NB4 (cell line): ENCODE results near the gene CYBA.

Experiments used
- DNase-seq: peaks from one replicate; pipeline ENCODE4 v3.0.0; 2010; ENCODE audit warnings: low read depth
- H3K4me3 ChIP-seq: one replicate; pipeline ENCODE4 v1.5.1; 2011; ENCODE audit warnings: mild to moderate bottlenecking, low read depth, low read length, moderate library complexity
- CTCF ChIP-seq: IDR thresholded peaks from one replicate; pipeline ENCODE4 v1.5.1; 2012; ENCODE audit warnings: low read depth, low read length
- MAX ChIP-seq: IDR thresholded peaks from 2 replicates; pipeline ENCODE4 v1.6.1; 2011; ENCODE audit warnings: low read depth, low read length
- MYC ChIP-seq: IDR thresholded peaks from 2 replicates; pipeline ENCODE4 v1.6.1; 2011; ENCODE audit warnings: low read depth, low read length
- POLR2A ChIP-seq: IDR thresholded peaks from 2 replicates; pipeline ENCODE4 v1.6.1; 2011; ENCODE audit warnings: mild to moderate bottlenecking; ENCODE audit not compliant: insufficient read length; ENCODE audit errors: extremely low read depth

Gene CYBA

DNA sequence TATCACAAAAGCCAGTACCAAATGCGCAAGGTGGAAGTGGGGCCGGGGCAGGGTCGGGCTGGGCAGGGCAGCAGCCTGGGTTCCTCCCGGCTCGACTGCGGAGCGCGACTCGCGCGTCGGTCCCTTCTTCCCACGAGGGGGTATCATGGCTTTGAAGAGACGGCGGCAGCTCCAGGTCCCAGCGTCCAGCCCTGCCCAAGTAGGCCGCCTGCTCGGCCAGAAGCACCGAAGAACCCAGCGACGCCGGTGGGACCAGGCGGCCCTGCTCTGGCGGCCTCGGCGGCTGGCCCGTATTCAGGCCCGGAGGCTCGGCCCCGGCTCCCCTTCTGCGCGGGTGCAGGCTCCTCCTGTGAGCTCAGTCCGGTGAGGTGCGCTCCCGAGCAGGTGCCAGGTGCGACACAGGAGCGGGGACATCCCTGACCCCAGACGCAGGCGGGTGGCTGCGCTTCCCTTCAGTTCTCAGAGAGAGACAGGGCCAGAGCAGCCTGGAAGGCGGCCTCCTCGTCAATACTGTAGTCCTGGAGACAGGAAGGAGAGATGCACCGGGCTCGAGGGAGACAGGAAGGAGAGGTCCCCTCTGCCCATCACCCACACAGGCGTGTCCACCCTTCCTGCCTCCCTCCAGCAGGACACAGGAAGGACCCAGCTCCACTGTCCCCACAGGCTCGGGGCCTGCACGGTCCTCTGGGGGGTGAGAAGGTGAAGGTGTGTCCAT is 46.4 kb upstream of the CYBA start:
- no peak overlapping the region for H3K4me3 ChIP-seq
- DNase-seq, result no peak
- TF ChIP-seq MYC, result no peak

- no peak overlapping the region for H3K4me3 ChIP-seq
- TF ChIP-seq CTCF (no peak), POLR2A (no peak), MYC (no peak), MAX (no peak)
- DNase-seq, result no peak
Measured at GRCh38 chr16:88696441-88696840, 45.6 kb upstream of the CYBA start.

GRCh38 chr16:88695753-88696152 is 44.9 kb upstream of the CYBA start:
- no peak for DNase-seq
- no peak overlapping the region for H3K4me3 ChIP-seq
- no peak for TF ChIP-seq CTCF
- TF ChIP-seq MAX, result no peak

DNA sequence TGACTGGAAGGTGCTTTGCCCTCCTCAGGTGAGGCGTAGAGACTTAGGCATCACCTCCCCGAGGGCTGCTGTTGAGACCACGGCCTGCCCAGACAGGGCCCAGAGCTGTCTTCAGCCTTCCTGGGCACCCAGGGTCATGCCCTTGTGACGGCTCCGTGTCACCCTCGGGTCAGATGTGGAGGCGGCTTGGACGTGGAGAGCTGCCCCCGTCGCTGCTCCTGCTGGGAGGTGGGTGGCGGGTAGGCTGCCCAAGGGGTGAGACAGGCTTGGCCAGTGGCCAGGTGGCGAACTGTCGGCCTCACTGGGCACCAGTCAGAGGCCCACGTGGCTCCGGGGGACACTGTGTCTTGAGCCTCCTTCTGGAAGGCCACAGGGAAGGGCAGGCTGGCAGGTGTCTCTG is 44.4 kb upstream of the CYBA start:
- DNase-seq, result no peak
- TF ChIP-seq POLR2A, result no peak
- no peak for TF ChIP-seq MAX
- no peak for TF ChIP-seq MYC
- TF ChIP-seq CTCF, result no peak
- no peak overlapping the region for H3K4me3 ChIP-seq

DNA sequence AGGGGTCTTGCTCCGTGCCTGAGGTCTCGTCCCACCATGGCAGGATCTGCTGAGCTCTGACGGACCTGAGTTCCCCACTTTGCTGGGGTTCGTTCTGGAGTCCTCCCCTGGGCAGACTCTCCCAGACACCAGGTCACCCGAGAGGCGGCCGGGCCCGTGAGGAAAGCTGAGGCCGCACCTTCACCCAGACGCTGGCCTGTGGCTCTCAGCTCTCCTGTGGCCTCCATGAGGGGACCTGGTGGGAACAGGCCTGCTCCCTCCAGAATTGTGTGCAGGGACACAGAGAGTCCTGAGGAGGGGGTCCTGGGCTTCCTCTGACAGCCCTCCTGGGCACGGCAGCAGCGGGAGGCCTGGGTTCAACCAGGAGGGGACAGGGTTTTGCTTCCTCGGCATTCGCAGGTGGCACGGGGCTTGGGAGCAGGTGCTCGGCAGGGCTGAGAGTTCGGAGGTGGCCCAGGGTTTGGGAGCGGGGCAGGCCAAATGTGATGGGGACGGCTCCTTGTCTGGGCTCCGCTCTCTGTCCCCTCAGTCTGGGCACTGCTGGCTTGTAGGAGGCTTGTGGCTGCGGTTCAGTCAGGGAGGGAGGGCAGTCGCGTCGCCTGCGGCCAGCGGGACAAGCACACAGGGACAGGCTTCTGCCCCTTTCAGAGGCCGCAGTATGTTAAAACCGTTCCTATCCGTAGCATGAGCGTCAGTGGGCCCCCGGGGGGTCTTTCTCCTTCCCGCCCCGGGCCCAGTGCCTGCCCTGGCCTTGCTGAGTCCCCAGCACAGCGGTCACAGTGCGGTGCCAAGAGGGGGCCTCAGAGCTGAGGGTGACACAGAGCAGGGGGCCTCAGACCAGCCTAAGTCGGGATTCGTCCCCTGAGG is 43.6 kb upstream of the CYBA start:
- H3K4me3 ChIP-seq, result no peak overlapping the region
- DNase-seq, result no peak
- TF ChIP-seq MAX, result no peak
- no peak for TF ChIP-seq MYC
- no peak for TF ChIP-seq CTCF
- TF ChIP-seq POLR2A, result no peak

GRCh38 chr16:88693420-88694177 is 42.7 kb upstream of the CYBA start:
- TF ChIP-seq MYC (no peak), CTCF (no peak), MAX (no peak), POLR2A (no peak)
- DNase-seq, result no peak
- H3K4me3 ChIP-seq, result no peak overlapping the region
